BJ (cell line): ENCODE measurements around the gene TOM1L2. TPM values are rescaled to one million over a fixed set of nuclear protein-coding genes. Genes with fewer than 3 reads are reported as not detected.

Source experiments
- CTCF ChIA-PET: fragments of 350-600 bp; formaldehyde crosslinking; extraction: SDS; loops from one replicate; lab custom pipeline; 2021; ENCODE audit warnings: antibody characterized with exemption, inconsistent platforms; lab: Yijun Ruan, JAX
- POLR2A ChIA-PET: fragments of 300-600 bp; sonication (Branson Sonifier 250); formaldehyde crosslinking; extraction: SDS; loops from one replicate; lab custom pipeline; 2021; ENCODE audit warnings: antibody characterized with exemption; lab: Charles Lee
- DNase-seq: peaks from one replicate; pipeline ENCODE4 v3.0.0-alpha.2; 2011; ENCODE audit warnings: low read depth
- H3K27me3 ChIP-seq: 2 replicates; pipeline ENCODE4 v1.6.0; 2011; ENCODE audit warnings: low read length; ENCODE audit not compliant: control insufficient read depth, insufficient read depth
- H3K36me3 ChIP-seq: 2 replicates; pipeline ENCODE4 v1.5.1; 2011; ENCODE audit warnings: low read length; ENCODE audit not compliant: control insufficient read depth, insufficient read depth
- H3K4me3 ChIP-seq: 2 replicates; pipeline ENCODE4 v1.5.1; 2011; ENCODE audit warnings: low read depth, mild to moderate bottlenecking, control low read depth, low read length
- CTCF ChIP-seq: IDR thresholded peaks from 2 replicates; pipeline ENCODE4 v1.5.1; 2011; ENCODE audit warnings: low read depth, mild to moderate bottlenecking, control low read depth, inconsistent platforms, low read length, moderate library complexity; ENCODE audit not compliant: insufficient read depth
- polyA plus RNA-seq: library from polyadenylated mRNA; depleted of rRNA; stranded (reverse); fragments of >200 nt; gene quantifications from 2 replicates; pipeline ENCODE4 v1.2.3, GENCODE V29; 2011

The TOM1L2 gene
- polyA plus RNA-seq, 1 experiment = 39.6 TPM

- H3K36me3 ChIP-seq = no peaks in the 10 kb centered on the region
- no peaks in the 10 kb centered on the region for H3K27me3 ChIP-seq
- ChIA-PET CTCF (interaction anchor here (0.8 to 5.2 kb wide), 11 partner anchors 11 to 113 kb away, joined by 3 to 88 read pairs (median 4); no protein-coding TSS in a partner anchor), POLR2A (no interaction called here)
- TF ChIP-seq CTCF = 0 out of 2 replicates have a peak, but pooled peaks have one; percentile 1
- H3K4me3 ChIP-seq = no peak overlapping the region
- peak; percentile 87 for DNase-seq
These were observed 50.8 kb downstream of the TOM1L2 start for GRCh38 chr17:17921192-17922069.

GRCh38 chr17:17919169-17920107 lies 52.8 kb downstream of the TOM1L2 start:
- ChIA-PET CTCF (interaction anchor here (0.5 to 5.2 kb wide), 37 partner anchors 9 to 1013 kb away, joined by 3 to 88 read pairs (median 5); partner anchors contain the start of genes ATPAF2, DRC3, GID4 and TOM1L2), POLR2A (interaction anchor here (0.5 to 1.1 kb wide), 2 partner anchors 8 to 185 kb away, joined by 3 to 5 read pairs; no protein-coding TSS in a partner anchor)
- TF ChIP-seq CTCF = peak; percentile 89

GRCh38 chr17:17917394-17917793 lies 54.8 kb downstream of the TOM1L2 start:
- ChIA-PET POLR2A (no interaction called here), CTCF (interaction anchor here (0.5 to 5.2 kb wide), 6 partner anchors 16 to 254 kb away, joined by 3 to 88 read pairs (median 4); no protein-coding TSS in a partner anchor)
- no peak overlapping the region for H3K4me3 ChIP-seq
- H3K27me3 ChIP-seq = no peaks in the 10 kb centered on the region
- no peak for TF ChIP-seq CTCF
- no peak for DNase-seq
- H3K36me3 ChIP-seq = no peaks in the 10 kb centered on the region

More at GRCh38 chr17:17919169-17920107, 52.8 kb downstream of the TOM1L2 start:
- no peaks in the 10 kb centered on the region for H3K27me3 ChIP-seq
- H3K36me3 ChIP-seq = no peaks in the 10 kb centered on the region
- no peak overlapping the region for H3K4me3 ChIP-seq
- no peak for DNase-seq

GRCh38 chr17:17915183-17915582 lies 57.0 kb downstream of the TOM1L2 start:
- ChIA-PET POLR2A (no interaction called here), CTCF (interaction anchor here (0.9 to 1.0 kb wide), 2 partner anchors 14 to 24 kb away, joined by 3 to 4 read pairs; no protein-coding TSS in a partner anchor)
- TF ChIP-seq CTCF = no peak
- H3K36me3 ChIP-seq = no peaks in the 10 kb centered on the region
- H3K27me3 ChIP-seq = no peaks in the 10 kb centered on the region
- H3K4me3 ChIP-seq = no peak overlapping the region
- DNase-seq = no peak
